Panc1 (cell line): Measurements from ENCODE around the gene KCTD13.
A peak's percentile ranks its signal among the peaks of the same experiment; 100 is the strongest.

Source experiments
- POLR2AphosphoS5 ChIP-seq: IDR thresholded peaks from 2 replicates; pipeline ENCODE4 v1.6.1; 2012; ENCODE audit warnings: mild to moderate bottlenecking, low read depth, low read length, moderate library complexity
- REST ChIP-seq, 2 experiments: IDR thresholded peaks; 2 replicates each; pipeline ENCODE4 v1.6.1; 2011 to 2012; ENCODE audit warnings: low read depth in 2 of 2, control low read depth in 1 of 2, low read length in 1 of 2, mild to moderate bottlenecking in 1 of 2, moderate library complexity in 1 of 2; ENCODE audit not compliant: insufficient read depth in 1 of 2
- SIN3A ChIP-seq: IDR thresholded peaks from 2 replicates; pipeline ENCODE4 v1.6.1; 2012; ENCODE audit warnings: low read depth, mild to moderate bottlenecking, low read length, moderate library complexity, borderline replicate concordance; ENCODE audit not compliant: insufficient read depth
- TF ChIP-seq, protein P1 (sequence below): fragments of 450-650 bp; IDR thresholded peaks from 2 replicates; pipeline ENCODE4 v1.5.1; 2017; ENCODE audit warnings: mild to moderate bottlenecking

- TF ChIP-seq, protein P1, sequence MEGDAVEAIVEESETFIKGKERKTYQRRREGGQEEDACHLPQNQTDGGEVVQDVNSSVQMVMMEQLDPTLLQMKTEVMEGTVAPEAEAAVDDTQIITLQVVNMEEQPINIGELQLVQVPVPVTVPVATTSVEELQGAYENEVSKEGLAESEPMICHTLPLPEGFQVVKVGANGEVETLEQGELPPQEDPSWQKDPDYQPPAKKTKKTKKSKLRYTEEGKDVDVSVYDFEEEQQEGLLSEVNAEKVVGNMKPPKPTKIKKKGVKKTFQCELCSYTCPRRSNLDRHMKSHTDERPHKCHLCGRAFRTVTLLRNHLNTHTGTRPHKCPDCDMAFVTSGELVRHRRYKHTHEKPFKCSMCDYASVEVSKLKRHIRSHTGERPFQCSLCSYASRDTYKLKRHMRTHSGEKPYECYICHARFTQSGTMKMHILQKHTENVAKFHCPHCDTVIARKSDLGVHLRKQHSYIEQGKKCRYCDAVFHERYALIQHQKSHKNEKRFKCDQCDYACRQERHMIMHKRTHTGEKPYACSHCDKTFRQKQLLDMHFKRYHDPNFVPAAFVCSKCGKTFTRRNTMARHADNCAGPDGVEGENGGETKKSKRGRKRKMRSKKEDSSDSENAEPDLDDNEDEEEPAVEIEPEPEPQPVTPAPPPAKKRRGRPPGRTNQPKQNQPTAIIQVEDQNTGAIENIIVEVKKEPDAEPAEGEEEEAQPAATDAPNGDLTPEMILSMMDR = no peak
- TF ChIP-seq POLR2AphosphoS5 = peak; percentile 96
- TF ChIP-seq SIN3A = no peak
- TF ChIP-seq REST (IDR thresholded peaks at IDR 0.05; ENCODE audit: insufficient read depth in 1 of 2, low read depth in 2 of 2, low read length in 1 of 2) = no peak; a peak in 1 of 4 replicates
Observed at GRCh38 chr16:29925781-29926710, at the start of gene KCTD13.
